ENCODE results near the gene LZTR1. TPM values are rescaled to one million over a fixed set of nuclear protein-coding genes. Genes with fewer than 3 reads are reported as not detected.

LZTR1 gene
- total and polyA plus RNA-seq, 9 donors, result 27.7 to 42.2 (median 35.4) TPM

DNA sequence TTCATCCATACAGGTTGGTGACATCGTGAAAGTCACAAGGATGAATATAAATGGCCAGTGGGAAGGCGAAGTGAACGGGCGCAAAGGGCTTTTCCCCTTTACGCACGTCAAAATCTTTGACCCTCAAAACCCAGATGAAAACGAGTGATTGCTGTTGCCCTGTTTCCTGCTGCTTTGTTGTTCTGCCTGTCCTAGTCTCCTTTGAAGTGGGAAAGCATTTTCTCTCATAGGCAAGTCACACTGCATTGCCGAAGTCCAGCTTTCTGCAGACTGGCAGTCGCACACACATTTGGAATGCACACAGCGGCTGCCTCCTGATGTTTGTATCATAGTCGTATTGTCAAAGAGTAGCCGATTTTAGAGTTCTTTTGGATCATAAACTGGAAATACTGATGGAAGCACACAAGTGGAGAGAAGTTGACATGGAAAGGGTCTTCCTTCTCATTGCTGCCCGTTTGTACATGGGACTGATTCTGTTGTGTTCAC is 32.4 kb upstream of the LZTR1 start:
- no peak overlapping the region for H3K4me3 ChIP-seq (ENCODE audit: low read length)
- no peaks in the 10 kb centered on the region for H3K27me3 ChIP-seq (ENCODE audit: control insufficient read depth, insufficient read depth, low read length)
- H3K36me3 ChIP-seq (ENCODE audit: control insufficient read depth, insufficient read depth, low read length), result peaks cover 61% of the 10 kb centered on the region
- H3K27ac ChIP-seq (ENCODE audit: low read length), result no peak overlapping the region
- H3K4me1 ChIP-seq (ENCODE audit: control insufficient read depth, insufficient read depth, low read length), result peaks cover 7% of the 10 kb centered on the region
- WGBS (ENCODE audit: insufficient coverage), result 84% methylated on average over 7 of the region's 13 CpGs
- no peaks in the 10 kb centered on the region for H3K9me3 ChIP-seq (replicated peaks; ENCODE audit: control insufficient read depth, low read depth, low read length)
- DNase-seq, result no peak

DNA sequence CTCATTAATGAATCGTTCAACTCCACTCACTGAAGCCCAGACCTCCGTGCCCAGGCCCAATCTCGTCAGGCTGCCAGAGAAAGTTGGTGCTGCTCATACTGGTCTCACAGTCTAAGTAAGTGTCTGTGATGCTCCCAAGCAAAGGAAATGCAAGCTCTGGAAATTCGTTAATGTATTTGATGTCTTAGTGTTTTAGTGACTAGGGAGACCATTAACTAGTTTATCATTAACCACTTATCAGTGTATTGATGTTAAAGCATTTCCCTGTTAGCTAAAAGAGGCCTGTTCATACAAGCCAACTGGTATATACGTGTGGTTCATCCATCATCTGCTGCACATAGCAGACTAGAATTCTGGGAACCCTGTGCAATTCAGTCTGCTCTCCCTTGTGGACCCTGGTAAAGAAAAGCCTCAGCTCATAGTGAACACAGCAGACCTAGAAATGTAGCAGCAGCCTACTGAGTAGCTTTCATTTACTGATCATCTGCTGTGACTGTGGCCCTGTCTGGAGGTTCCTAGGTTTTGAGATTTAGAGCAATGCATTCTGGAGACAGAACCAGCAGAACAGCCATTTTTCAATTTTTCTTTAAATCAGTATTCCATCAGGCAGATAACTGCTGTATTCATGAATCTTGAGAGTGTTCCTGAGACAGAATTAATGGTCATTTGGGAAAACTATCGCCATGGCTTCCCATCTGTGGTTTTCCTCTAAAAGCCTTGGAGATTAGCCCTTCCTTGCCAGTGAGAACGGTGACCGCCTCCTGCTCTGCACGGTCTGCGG is 30.8 kb upstream of the LZTR1 start:
- Histone ChIP-seq H3K36me3 (ENCODE audit: control insufficient read depth, insufficient read depth, low read length) (peaks cover 53% of the 10 kb centered on the region), H3K27me3 (ENCODE audit: control insufficient read depth, insufficient read depth, low read length) (peaks cover 2% of the 10 kb centered on the region), H3K4me1 (ENCODE audit: control insufficient read depth, insufficient read depth, low read length) (peaks cover 7% of the 10 kb centered on the region), H3K4me3 (ENCODE audit: low read length) (no peak overlapping the region), H3K27ac (ENCODE audit: low read length) (no peak overlapping the region), H3K9me3 (replicated peaks; ENCODE audit: control insufficient read depth, low read depth, low read length) (no peaks in the 10 kb centered on the region)
- no peak for DNase-seq
- 90% methylated on average over 6 of the region's 10 CpGs for WGBS (ENCODE audit: insufficient coverage)

DNA sequence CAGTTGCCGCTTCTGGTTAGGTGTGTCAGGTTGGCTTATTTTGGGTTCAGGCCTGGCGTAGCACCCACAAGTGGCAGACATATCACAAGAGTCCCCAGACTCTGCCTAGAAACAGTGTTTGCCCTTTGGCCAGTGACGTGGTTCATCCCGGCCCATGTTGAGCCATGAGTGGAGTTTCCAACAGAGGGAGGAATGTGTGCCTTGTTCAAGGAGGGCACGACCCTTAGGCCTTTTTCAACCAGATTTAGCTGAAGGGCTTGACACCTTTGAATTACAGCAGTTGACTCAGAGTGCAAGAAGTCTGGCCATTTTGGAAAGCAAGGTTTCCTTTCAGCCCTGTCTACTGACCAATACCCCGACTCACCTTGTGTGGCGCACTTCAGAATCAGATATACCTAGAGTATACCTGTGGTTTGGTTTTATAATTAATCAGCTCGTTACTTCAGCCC is 30.1 kb upstream of the LZTR1 start:
- Histone ChIP-seq H3K27me3 (ENCODE audit: control insufficient read depth, insufficient read depth, low read length) (peaks cover 8% of the 10 kb centered on the region), H3K4me1 (ENCODE audit: control insufficient read depth, insufficient read depth, low read length) (peaks cover 11% of the 10 kb centered on the region), H3K36me3 (ENCODE audit: control insufficient read depth, insufficient read depth, low read length) (peaks cover 48% of the 10 kb centered on the region), H3K4me3 (ENCODE audit: low read length) (no peak overlapping the region), H3K27ac (ENCODE audit: low read length) (no peak overlapping the region), H3K9me3 (replicated peaks; ENCODE audit: control insufficient read depth, low read depth, low read length) (no peaks in the 10 kb centered on the region)
- WGBS (ENCODE audit: insufficient coverage), result 81% methylated on average over 5 of the region's 8 CpGs
- DNase-seq, result no peak

DNA sequence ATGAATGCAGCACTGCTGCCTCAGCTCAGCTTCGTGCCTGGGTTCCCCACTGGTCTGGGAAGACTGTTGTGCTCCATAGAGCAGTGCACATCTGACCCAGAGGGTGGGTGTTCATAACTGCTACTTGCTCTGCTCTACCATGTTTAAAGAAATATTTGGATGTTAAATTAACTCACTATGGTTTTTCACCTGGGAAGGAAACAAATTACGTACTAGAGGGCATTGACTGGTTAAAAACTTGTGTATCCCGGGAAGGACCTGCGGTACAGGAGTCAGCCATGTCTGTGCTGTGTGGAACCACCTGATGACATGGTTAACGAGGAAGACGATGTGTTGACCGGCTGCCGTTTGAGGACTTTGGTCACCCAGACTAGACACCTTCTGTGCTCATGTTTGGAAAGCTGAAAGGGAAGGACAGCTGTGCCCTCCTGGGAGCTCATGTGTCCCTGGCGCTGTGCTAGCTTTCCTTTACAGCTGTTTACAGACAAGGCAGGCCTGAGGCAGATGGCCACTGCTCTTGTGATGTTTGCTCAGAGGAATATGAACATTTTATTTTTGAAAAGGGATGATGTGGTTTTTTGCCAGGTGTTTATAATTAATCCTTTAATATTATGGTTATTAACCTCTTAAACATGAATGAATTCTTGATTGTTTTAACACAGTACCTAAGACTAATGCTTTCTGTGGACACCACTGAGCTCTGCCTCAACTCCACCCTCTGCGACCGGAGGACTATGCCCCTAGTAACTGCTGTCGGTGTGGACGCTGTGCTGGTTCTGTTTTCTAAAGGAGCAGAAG is 29.4 kb upstream of the LZTR1 start:
- Histone ChIP-seq H3K4me3 (ENCODE audit: low read length) (no peak overlapping the region), H3K9me3 (replicated peaks; ENCODE audit: control insufficient read depth, low read depth, low read length) (no peaks in the 10 kb centered on the region), H3K36me3 (ENCODE audit: control insufficient read depth, insufficient read depth, low read length) (peaks cover 47% of the 10 kb centered on the region), H3K27ac (ENCODE audit: low read length) (no peak overlapping the region), H3K27me3 (ENCODE audit: control insufficient read depth, insufficient read depth, low read length) (peaks cover 15% of the 10 kb centered on the region), H3K4me1 (ENCODE audit: control insufficient read depth, insufficient read depth, low read length) (peaks cover 16% of the 10 kb centered on the region)
- WGBS (ENCODE audit: insufficient coverage), result 53% methylated on average over 9 of the region's 13 CpGs
- peak; percentile 51 for DNase-seq

DNA sequence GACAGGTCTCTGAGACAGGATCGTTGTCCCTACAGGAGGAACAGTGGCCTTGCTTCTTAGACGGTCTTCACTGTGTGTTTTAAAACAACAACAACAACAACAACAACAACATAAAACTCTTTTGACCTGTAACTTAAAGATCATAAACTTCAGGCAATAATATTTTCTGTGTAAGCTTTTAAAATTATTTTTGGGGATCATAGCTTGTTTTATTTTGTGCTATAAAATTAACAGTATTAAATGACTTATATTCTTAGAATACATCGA is 28.8 kb upstream of the LZTR1 start:
- WGBS (ENCODE audit: insufficient coverage), result no CpG with 5 or more reads among the region's 3 CpGs
- Histone ChIP-seq H3K4me3 (ENCODE audit: low read length) (no peak overlapping the region), H3K27ac (ENCODE audit: low read length) (no peak overlapping the region), H3K9me3 (replicated peaks; ENCODE audit: control insufficient read depth, low read depth, low read length) (no peaks in the 10 kb centered on the region), H3K27me3 (ENCODE audit: control insufficient read depth, insufficient read depth, low read length) (peaks cover 20% of the 10 kb centered on the region), H3K4me1 (ENCODE audit: control insufficient read depth, insufficient read depth, low read length) (peaks cover 21% of the 10 kb centered on the region), H3K36me3 (ENCODE audit: control insufficient read depth, insufficient read depth, low read length) (peaks cover 47% of the 10 kb centered on the region)
- no peak for DNase-seq

DNA sequence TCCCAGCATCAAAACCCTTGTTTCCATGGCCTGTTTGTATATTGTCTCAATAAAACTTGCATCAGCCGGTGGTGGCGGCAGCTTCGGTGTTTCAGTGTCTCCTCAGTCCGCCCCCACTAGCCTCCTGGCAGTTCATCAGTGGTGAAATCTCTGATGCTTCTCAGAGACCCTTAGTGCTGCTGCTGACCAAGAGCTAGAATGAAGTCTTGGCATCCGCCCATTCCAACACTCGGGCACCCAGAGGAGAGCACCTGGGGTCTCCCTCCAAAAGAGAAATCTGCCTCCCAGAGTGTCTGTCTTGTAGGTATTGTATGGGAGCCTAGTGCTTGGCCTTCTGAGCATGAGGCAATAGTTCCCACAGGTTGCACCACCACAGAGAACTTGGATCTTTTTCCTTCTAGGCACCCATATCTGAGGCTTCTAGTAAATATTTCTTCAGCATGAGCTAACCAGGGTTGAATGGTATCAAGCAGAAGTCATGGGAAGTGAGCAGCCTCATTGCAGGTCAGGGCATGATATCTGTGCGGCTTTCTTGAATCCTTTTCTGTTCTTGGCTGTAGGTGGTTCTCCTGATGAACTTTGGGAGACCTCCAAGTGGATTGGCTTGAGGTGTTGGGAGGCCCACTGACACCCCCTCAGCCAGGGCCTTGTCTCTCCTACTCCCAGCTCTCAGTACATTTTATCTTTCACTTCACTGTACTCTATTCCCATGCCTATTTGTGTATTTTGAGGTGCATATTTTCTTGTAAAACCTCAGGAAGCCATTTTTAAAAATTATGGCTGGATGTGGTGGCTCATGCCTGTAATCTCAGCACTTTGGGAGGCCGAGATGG is 28.2 kb upstream of the LZTR1 start:
- Histone ChIP-seq H3K4me3 (ENCODE audit: low read length) (no peak overlapping the region), H3K27ac (ENCODE audit: low read length) (no peak overlapping the region), H3K9me3 (replicated peaks; ENCODE audit: control insufficient read depth, low read depth, low read length) (no peaks in the 10 kb centered on the region), H3K36me3 (ENCODE audit: control insufficient read depth, insufficient read depth, low read length) (peaks cover 46% of the 10 kb centered on the region), H3K27me3 (ENCODE audit: control insufficient read depth, insufficient read depth, low read length) (peaks cover 26% of the 10 kb centered on the region), H3K4me1 (ENCODE audit: control insufficient read depth, insufficient read depth, low read length) (peaks cover 23% of the 10 kb centered on the region)
- WGBS (ENCODE audit: insufficient coverage), result 91% methylated on average over 5 of the region's 8 CpGs
- no peak for DNase-seq

DNA sequence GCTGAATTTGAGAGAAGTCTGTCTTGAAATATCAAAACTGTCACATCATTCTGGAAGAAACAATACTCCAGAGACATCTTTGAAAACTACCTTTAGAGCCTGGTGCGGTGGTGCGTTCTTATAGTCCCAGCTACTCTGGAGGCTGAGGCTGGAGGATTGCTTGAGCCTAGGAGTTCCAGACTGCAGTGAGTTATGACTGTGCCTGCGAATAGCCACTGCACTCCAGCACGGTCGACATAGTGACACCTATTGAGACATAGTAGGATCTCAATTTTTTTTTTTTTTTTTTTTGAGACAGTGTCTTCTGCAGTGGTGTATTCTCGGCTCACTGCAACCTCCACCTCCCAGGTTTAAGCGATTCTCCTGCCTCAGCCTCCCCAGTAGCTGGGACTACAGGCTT is 26.5 kb upstream of the LZTR1 start:
- WGBS (ENCODE audit: insufficient coverage), result no CpG with 5 or more reads among the region's 7 CpGs
- H3K9me3 ChIP-seq (replicated peaks; ENCODE audit: control insufficient read depth, low read depth, low read length), result no peaks in the 10 kb centered on the region
- no peak overlapping the region for H3K4me3 ChIP-seq (ENCODE audit: low read length)
- peaks cover 32% of the 10 kb centered on the region for H3K36me3 ChIP-seq (ENCODE audit: control insufficient read depth, insufficient read depth, low read length)
- H3K4me1 ChIP-seq (ENCODE audit: control insufficient read depth, insufficient read depth, low read length), result peaks cover 23% of the 10 kb centered on the region
- peaks cover 27% of the 10 kb centered on the region for H3K27me3 ChIP-seq (ENCODE audit: control insufficient read depth, insufficient read depth, low read length)
- H3K27ac ChIP-seq (ENCODE audit: low read length), result no peak overlapping the region
- DNase-seq, result no peak

DNA sequence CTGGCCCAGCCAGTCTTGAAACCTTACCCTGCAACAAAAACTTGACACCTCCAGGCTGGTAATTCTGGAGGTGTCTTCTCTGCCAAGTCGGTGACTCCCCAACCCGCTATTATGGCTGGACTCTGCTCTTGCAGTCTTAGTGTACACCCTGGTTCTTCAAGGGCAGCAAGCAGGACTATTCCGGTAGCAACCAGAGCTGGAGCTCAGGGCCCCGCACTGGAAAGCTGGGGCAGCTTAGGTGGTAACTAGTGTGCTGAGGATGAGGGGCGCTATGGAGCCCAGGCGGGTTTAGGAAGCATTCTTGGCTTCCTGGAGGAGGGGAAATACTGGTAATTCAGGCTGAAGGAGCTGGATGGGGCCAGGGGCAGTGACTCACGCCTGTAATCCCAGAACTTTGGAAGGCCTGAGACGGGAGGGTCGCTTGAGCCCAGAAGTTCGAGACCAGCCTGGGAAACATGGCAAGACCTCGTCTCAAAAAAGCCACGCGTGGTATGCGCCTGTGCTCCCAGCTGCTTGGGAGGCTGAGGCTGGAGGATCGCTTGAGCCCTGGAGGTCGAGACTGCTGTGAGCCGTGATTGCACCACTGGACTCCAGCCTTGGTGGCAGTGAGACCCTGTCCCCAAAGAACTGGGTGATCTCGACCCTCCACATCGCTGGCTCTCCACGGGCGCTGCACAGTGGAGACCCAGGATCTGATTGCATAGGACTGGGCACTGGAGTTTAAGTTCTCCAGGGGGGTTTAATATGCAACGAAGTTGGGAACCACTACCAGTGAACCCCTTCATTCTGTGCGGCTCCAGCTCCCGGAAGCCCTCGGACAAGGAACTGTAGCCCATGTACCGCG is 25.6 kb upstream of the LZTR1 start:
- H3K27ac ChIP-seq (ENCODE audit: low read length), result peak overlapping the region; percentile 7
- DNase-seq, result peak; percentile 53
- peaks cover 23% of the 10 kb centered on the region for H3K4me1 ChIP-seq (ENCODE audit: control insufficient read depth, insufficient read depth, low read length)
- H3K36me3 ChIP-seq (ENCODE audit: control insufficient read depth, insufficient read depth, low read length), result peaks cover 23% of the 10 kb centered on the region
- 25% methylated on average over 25 of the region's 27 CpGs for WGBS (ENCODE audit: insufficient coverage)
- peaks cover 27% of the 10 kb centered on the region for H3K27me3 ChIP-seq (ENCODE audit: control insufficient read depth, insufficient read depth, low read length)
- H3K9me3 ChIP-seq (replicated peaks; ENCODE audit: control insufficient read depth, low read depth, low read length), result no peaks in the 10 kb centered on the region
- peak overlapping the region; percentile 45 for H3K4me3 ChIP-seq (ENCODE audit: low read length)

DNA sequence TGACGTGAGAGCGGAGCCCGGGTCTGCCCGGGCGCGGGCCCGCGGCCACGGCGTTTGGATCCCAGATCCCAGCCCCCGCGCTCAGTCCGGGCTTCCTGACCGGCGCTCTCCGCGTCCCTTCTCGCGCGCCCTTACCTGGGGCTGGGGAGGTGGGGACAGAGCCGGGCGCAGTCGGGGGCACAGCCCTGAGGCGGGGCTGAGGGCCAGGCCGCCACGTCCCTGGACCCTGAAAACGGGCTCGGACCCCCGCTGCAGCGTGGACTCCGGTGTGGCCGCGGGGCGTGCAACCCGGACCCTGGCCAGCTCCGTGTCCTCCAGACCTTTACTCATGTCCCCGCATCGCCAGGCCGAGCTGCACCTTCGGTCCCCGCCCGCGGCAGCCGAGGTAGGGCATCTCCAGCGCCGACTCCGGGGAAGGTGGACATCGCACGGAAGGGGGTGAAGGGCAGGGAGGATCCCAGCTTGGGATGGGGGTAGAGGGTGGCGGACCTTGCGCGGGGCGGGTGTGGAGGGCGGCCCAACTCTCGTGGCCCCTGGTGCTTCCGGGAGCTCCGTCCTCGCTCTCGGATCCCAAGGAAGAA is 24.9 kb upstream of the LZTR1 start:
- no peaks in the 10 kb centered on the region for H3K9me3 ChIP-seq (replicated peaks; ENCODE audit: control insufficient read depth, low read depth, low read length)
- H3K4me3 ChIP-seq (ENCODE audit: low read length), result peak overlapping the region; percentile 45
- peaks cover 27% of the 10 kb centered on the region for H3K27me3 ChIP-seq (ENCODE audit: control insufficient read depth, insufficient read depth, low read length)
- 1% methylated on average over 49 of the region's 59 CpGs for WGBS (ENCODE audit: insufficient coverage)
- peaks cover 16% of the 10 kb centered on the region for H3K36me3 ChIP-seq (ENCODE audit: control insufficient read depth, insufficient read depth, low read length)
- DNase-seq, result peak; percentile 24
- peaks cover 23% of the 10 kb centered on the region for H3K4me1 ChIP-seq (ENCODE audit: control insufficient read depth, insufficient read depth, low read length)
- H3K27ac ChIP-seq (ENCODE audit: low read length), result no peak overlapping the region
